GM10248 (cell line): ENCODE measurements around the gene H2AZ2.

Experiments
- CTCF ChIA-PET: fragments of 300-600 bp; sonication (Branson Sonifier 250); formaldehyde crosslinking; extraction: SDS; loops from one replicate; lab custom pipeline; 2021; ENCODE audit warnings: antibody characterized with exemption; lab: Yijun Ruan, JAX
- POLR2A ChIA-PET: fragments of 350-650 bp; sonication (Branson Sonifier 250); formaldehyde crosslinking; extraction: SDS; loops from one replicate; lab custom pipeline; 2020; ENCODE audit warnings: antibody characterized with exemption; lab: Yijun Ruan, JAX
- DNase-seq: peaks from one replicate; pipeline ENCODE4 v3.0.0; 2012; ENCODE audit errors: extremely low spot score
- CTCF ChIP-seq: IDR thresholded peaks from 2 replicates; pipeline ENCODE4 v1.5.1; 2012; ENCODE audit warnings: mild to moderate bottlenecking, low read depth; ENCODE audit errors: extremely low read depth, missing control alignments, control extremely low read depth

The H2AZ2 gene

DNA sequence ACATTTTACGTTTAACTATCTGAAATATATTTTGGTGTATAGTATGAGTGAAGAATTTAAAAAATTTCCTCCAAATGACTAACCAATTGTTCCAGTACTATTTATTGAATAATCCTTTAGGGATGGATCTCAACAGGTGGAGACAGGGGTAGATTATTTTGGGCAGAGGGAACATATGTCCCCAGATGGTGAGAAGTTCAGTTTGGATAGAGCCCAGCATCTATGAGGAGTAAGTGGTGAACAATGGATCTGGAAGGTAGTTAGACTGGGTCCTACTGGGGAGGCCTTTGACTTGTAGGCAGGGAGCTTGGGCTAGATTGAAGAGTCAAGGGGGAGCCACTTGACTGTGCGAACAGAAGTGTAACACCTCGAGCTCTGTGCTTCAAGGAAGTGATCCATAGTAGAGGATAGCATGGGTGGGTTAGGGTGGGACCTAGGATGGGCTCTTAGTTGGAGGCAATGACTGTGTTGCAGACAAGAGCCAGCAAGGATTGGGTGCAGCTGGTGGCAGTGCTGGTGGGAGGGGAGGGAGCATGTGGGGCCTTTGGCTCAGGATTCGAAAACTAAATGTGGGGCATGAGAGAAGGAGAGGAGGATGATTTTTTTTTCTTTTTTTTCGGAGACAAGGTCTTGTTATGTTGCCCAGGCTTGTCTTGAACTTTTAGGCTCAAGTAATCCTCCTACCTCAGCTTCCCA is 41.3 kb upstream of the H2AZ2 start:
- CTCF ChIA-PET, result interaction anchor here (0.7 kb wide), 1 partner anchor 246 kb away, joined by 3 read pairs; no protein-coding TSS in a partner anchor
- no peak for TF ChIP-seq CTCF
- no peak for DNase-seq
- POLR2A ChIA-PET, result no interaction called here

DNA sequence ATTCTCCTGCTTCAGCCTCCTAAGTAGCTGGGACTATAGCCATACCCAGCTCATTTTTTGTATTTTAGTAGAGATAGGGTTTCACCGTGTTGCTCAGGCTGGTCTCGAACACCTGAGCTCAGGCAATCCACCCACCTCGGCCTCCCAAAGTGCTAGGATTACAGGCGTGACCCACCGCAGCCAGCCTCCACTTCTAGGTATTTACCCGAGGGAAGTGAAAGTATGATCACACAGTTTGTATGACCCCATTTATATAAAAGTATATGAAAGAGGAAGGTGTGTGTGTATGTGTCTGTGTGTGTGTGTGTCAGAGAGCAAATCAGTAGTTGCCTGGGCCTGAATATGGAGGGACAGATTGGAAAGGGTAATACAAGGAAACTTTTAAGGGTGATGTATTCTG is 39.4 kb upstream of the H2AZ2 start:
- CTCF ChIA-PET, result interaction anchor here (1.4 to 2.3 kb wide), 6 partner anchors 18 to 87 kb away, joined by 3 to 6 read pairs (median 5); no protein-coding TSS in a partner anchor
- DNase-seq, result no peak
- POLR2A ChIA-PET, result no interaction called here
- no peak for TF ChIP-seq CTCF

- CTCF ChIA-PET, result interaction anchor here (0.8 to 2.3 kb wide), 11 partner anchors 9 to 348 kb away, joined by 3 to 12 read pairs (median 4); no protein-coding TSS in a partner anchor
- no peak for TF ChIP-seq CTCF
- POLR2A ChIA-PET, result interaction anchor here (0.9 to 1.6 kb wide), 5 partner anchors 9 to 279 kb away, joined by 3 to 5 read pairs (median 5); partner anchors contain the start of genes H2AZ2 and OGDH
These were observed 37.8 kb upstream of the H2AZ2 start, which contains the start of gene PURB for GRCh38 chr7:44885394-44886317. Gene PURB (minus strand): TSS chr7:44885530. CDS start chr7:44885348, 182 bp downstream.

DNA sequence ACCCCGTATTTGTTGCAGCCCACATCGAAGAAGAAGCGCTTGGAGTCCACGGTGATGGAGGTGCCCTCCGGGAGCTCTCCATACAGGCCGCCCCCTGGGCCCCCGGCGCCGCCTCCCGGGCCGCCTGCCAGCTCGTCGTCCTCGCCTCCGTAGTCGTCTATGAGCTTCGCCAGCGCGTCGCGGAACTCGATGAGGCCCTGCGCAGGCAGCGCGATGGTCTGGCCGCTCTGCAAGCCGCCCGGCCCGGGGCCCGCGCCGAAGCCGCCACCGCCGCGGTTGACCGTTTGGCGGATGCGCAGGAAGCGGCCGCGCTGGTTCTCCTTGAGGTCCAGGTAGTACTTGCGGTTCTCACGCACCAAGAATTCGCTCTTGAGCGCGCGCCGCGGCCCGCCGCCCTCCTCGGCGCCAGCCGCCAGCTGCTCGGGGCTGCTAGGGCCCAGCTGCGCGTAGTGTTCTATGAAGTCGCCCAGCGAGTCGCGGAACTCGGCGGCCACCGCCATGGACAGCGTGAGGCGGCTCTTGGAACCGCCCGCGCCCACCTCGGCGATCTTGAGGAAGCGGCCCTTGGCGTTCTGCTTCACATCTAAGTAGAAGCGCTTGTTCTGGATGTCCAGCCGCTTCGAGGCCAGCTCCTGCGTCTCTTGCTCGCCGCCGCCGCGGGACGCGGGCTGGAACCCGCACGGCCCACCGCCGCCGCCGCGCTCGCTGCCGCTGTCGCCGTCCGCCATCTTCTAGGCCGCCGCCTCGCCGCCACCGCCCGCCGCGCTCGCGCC is 36.9 kb upstream of the H2AZ2 start:
- ChIA-PET POLR2A (interaction anchor here (0.6 to 1.6 kb wide), 7 partner anchors 17 to 278 kb away, joined by 3 to 5 read pairs (median 4); partner anchors contain the start of genes H2AZ2 and OGDH), CTCF (interaction anchor here (0.8 to 2.2 kb wide), 9 partner anchors 12 to 347 kb away, joined by 3 to 12 read pairs (median 4); no protein-coding TSS in a partner anchor)
- DNase-seq, result peak; percentile 38
- TF ChIP-seq CTCF, result no peak

More at GRCh38 chr7:44885394-44886317, 37.8 kb upstream of the H2AZ2 start, which contains the start of gene PURB:
- DNase-seq, result peak; percentile 96

- TF ChIP-seq CTCF, result no peak
- DNase-seq, result no peak
- ChIA-PET CTCF (interaction anchor here (0.8 to 2.2 kb wide), 4 partner anchors 11 to 252 kb away, joined by 3 to 12 read pairs (median 4); no protein-coding TSS in a partner anchor), POLR2A (interaction anchor here (0.6 to 1.6 kb wide), 5 partner anchors 31 to 277 kb away, joined by 3 to 5 read pairs (median 3); partner anchors contain the start of genes H2AZ2 and OGDH)
These were observed 36.2 kb upstream of the H2AZ2 start for GRCh38 chr7:44883961-44884620.
